Hematopoietic multipotent progenitor cell treated with erythropoietin and hydrocortisone succinate and interleukin-3 and kit ligand, for 8 days (in vitro differentiated cells): ENCODE measurements around the gene ASF1A.

Experiments
- DNase-seq: peaks from one replicate; pipeline ENCODE4 v3.0.0-alpha.2; 2015

Gene ASF1A

GRCh38 chr6:118882314-118882905 is 11.5 kb upstream of the ASF1A start:
- no peak for DNase-seq

GRCh38 chr6:118886641-118887040 is 7.3 kb upstream of the ASF1A start:
- no peak for DNase-seq

- DNase-seq, result no peak
Measured at GRCh38 chr6:118889163-118889562, 4.8 kb upstream of the ASF1A start.

GRCh38 chr6:118890997-118891790 is 2.8 kb upstream of the ASF1A start:
- DNase-seq, result peak; percentile 13

GRCh38 chr6:118892355-118892991 is 1.5 kb upstream of the ASF1A start:
- peak; percentile 83 for DNase-seq

GRCh38 chr6:118893064-118893806 is 717 bp upstream of the ASF1A start:
- peak; percentile 76 for DNase-seq

- no peak for DNase-seq
Measured at GRCh38 chr6:118894425-118895260, 691 bp downstream of the ASF1A start.

- DNase-seq, result peak; percentile 43
Measured at GRCh38 chr6:118895261-118895560, 1.3 kb downstream of the ASF1A start.

GRCh38 chr6:118895859-118896258 is 1.9 kb downstream of the ASF1A start:
- DNase-seq, result peak; percentile 45

- peak; percentile 79 for DNase-seq
Measured at GRCh38 chr6:118896339-118897136, 2.6 kb downstream of the ASF1A start.

- no peak for DNase-seq
Measured at GRCh38 chr6:118897386-118897785, 3.4 kb downstream of the ASF1A start.

GRCh38 chr6:118899948-118900347 is 6.0 kb downstream of the ASF1A start:
- DNase-seq, result no peak

- no peak for DNase-seq
Measured at GRCh38 chr6:118902726-118903125, 8.8 kb downstream of the ASF1A start.

GRCh38 chr6:118903138-118903537 is 9.2 kb downstream of the ASF1A start:
- DNase-seq, result no peak

GRCh38 chr6:118903691-118904090 is 9.7 kb downstream of the ASF1A start:
- no peak for DNase-seq

GRCh38 chr6:118905084-118905483 is 11.1 kb downstream of the ASF1A start:
- DNase-seq, result no peak

GRCh38 chr6:118905851-118906250 is 11.9 kb downstream of the ASF1A start:
- DNase-seq, result no peak

- no peak for DNase-seq
Measured at GRCh38 chr6:118908441-118908840, 14.5 kb downstream of the ASF1A start.

- no peak for DNase-seq
Measured at GRCh38 chr6:118912646-118913045, 18.7 kb downstream of the ASF1A start.

GRCh38 chr6:118913161-118913560 is 19.2 kb downstream of the ASF1A start:
- DNase-seq, result no peak

GRCh38 chr6:118914598-118914997 is 20.6 kb downstream of the ASF1A start:
- no peak for DNase-seq
